Type B pancreatic cell (in vitro differentiated cells): ENCODE data around the gene EEFSEC. TPM values are rescaled to one million over a fixed set of nuclear protein-coding genes. Genes with fewer than 3 reads are reported as not detected.
A peak's percentile ranks its signal among the peaks of the same experiment; 100 is the strongest.

Experiments used
- DNase-seq: peaks from one replicate; pipeline ENCODE4 v3.0.0; 2021; ENCODE audit warnings: mixed read lengths; ENCODE audit not compliant: unreplicated experiment; ENCODE audit errors: extremely low spot score
- H3K27ac Mint-ChIP-seq: 2 replicates; pipeline ENCODE4 v1.8.0; 2021; ENCODE audit warnings: mild to moderate bottlenecking, mixed read lengths
- H3K27me3 Mint-ChIP-seq: 2 replicates; pipeline ENCODE4 v1.8.0; 2021; ENCODE audit warnings: mixed read lengths
- H3K36me3 Mint-ChIP-seq: 2 replicates; pipeline ENCODE4 v1.8.0; 2021; ENCODE audit warnings: mixed read lengths
- H3K4me1 Mint-ChIP-seq: one replicate; pipeline ENCODE4 v1.8.0; 2021; ENCODE audit warnings: mixed read lengths; ENCODE audit not compliant: unreplicated experiment
- H3K4me3 Mint-ChIP-seq: 2 replicates; pipeline ENCODE4 v1.8.0; 2021; ENCODE audit warnings: mild to moderate bottlenecking, mixed read lengths
- H3K9me3 Mint-ChIP-seq: 2 replicates; pipeline ENCODE4 v1.8.0; 2021; ENCODE audit warnings: mixed read lengths
- CTCF ChIP-seq: fragments of 200-600 bp; sonication (generic); conservative IDR thresholded peaks from 2 replicates; pipeline ENCODE4 v1.5.0; 2021; ENCODE audit warnings: antibody characterized with exemption, mild to moderate bottlenecking
- total RNA-seq: library from RNA; stranded (reverse); gene quantifications from 2 replicates; pipeline ENCODE4 v1.2.1, GENCODE V29; 2021; ENCODE audit warnings: low replicate concordance

The EEFSEC gene
- total RNA-seq, 1 donor from 2014 or later: 16.6 TPM

- Mint-ChIP-seq H3K9me3 (no peaks in the 10 kb centered on the region), H3K27ac (no peak overlapping the region), H3K27me3 (peaks cover 6% of the 10 kb centered on the region), H3K4me1 (peaks cover 24% of the 10 kb centered on the region), H3K36me3 (no peaks in the 10 kb centered on the region), H3K4me3 (no peak overlapping the region)
- no peak for DNase-seq
- no peak for TF ChIP-seq CTCF
These were observed 256.6 kb downstream of the EEFSEC start for GRCh38 chr3:128409624-128410581.

GRCh38 chr3:128410669-128411573, 257.6 kb downstream of the EEFSEC start:
- no peak for DNase-seq
- H3K36me3 Mint-ChIP-seq: no peaks in the 10 kb centered on the region
- peaks cover 25% of the 10 kb centered on the region for H3K4me1 Mint-ChIP-seq
- peaks cover 6% of the 10 kb centered on the region for H3K27me3 Mint-ChIP-seq
- no peak for TF ChIP-seq CTCF
- no peak overlapping the region for H3K4me3 Mint-ChIP-seq
- no peak overlapping the region for H3K27ac Mint-ChIP-seq
- no peaks in the 10 kb centered on the region for H3K9me3 Mint-ChIP-seq

- H3K9me3 Mint-ChIP-seq: no peaks in the 10 kb centered on the region
- DNase-seq: no peak
- H3K36me3 Mint-ChIP-seq: no peaks in the 10 kb centered on the region
- peaks cover 26% of the 10 kb centered on the region for H3K4me1 Mint-ChIP-seq
- no peak for TF ChIP-seq CTCF
- H3K4me3 Mint-ChIP-seq: no peak overlapping the region
- peaks cover 6% of the 10 kb centered on the region for H3K27me3 Mint-ChIP-seq
- H3K27ac Mint-ChIP-seq: peak overlapping the region; percentile 77
These were observed 258.3 kb downstream of the EEFSEC start for GRCh38 chr3:128411574-128412064.

- Mint-ChIP-seq H3K4me3 (no peak overlapping the region), H3K27ac (peak overlapping the region; percentile 77), H3K36me3 (no peaks in the 10 kb centered on the region), H3K4me1 (peaks cover 34% of the 10 kb centered on the region), H3K27me3 (peaks cover 6% of the 10 kb centered on the region), H3K9me3 (no peaks in the 10 kb centered on the region)
- no peak for DNase-seq
- TF ChIP-seq CTCF: no peak
These were observed 259.1 kb downstream of the EEFSEC start for GRCh38 chr3:128412180-128413002.

- no peak for TF ChIP-seq CTCF
- Mint-ChIP-seq H3K4me3 (no peak overlapping the region), H3K27me3 (peaks cover 6% of the 10 kb centered on the region), H3K4me1 (peaks cover 36% of the 10 kb centered on the region), H3K27ac (peak overlapping the region; percentile 32), H3K9me3 (no peaks in the 10 kb centered on the region), H3K36me3 (no peaks in the 10 kb centered on the region)
- no peak for DNase-seq
These were observed 259.7 kb downstream of the EEFSEC start for GRCh38 chr3:128413003-128413370.
